Neural cell (in vitro differentiated cells): ENCODE results near the gene EZR.

Experiments used
- EP300 ChIP-seq: fragments of 450-650 bp; conservative IDR thresholded peaks from 2 replicates; pipeline ENCODE4 v1.6.1; 2014; ENCODE audit warnings: antibody characterized with exemption, mild to moderate bottlenecking, moderate library complexity; ENCODE audit not compliant: poor library complexity, severe bottlenecking
- EZH2 ChIP-seq: fragments of 200-600, 300-800 bp; shearing (Covaris generic), sonication (generic); IDR thresholded peaks from 2 replicates; pipeline ENCODE4 v1.6.1; 2014; ENCODE audit warnings: antibody characterized with exemption, low read length, borderline replicate concordance, mild to moderate bottlenecking; ENCODE audit not compliant: insufficient read depth, poor library complexity, severe bottlenecking
- MXI1 ChIP-seq: fragments of 450-650 bp; conservative IDR thresholded peaks from 2 replicates; pipeline ENCODE4 v1.6.1; 2014; ENCODE audit warnings: antibody characterized with exemption, mild to moderate bottlenecking; ENCODE audit not compliant: poor library complexity, severe bottlenecking
- POLR2AphosphoS5 ChIP-seq: IDR thresholded peaks from 2 replicates; pipeline ENCODE4 v1.6.1; 2012
- RAD21 ChIP-seq: fragments of 450-650 bp; conservative IDR thresholded peaks from 2 replicates; pipeline ENCODE4 v1.6.1; 2014; ENCODE audit warnings: antibody characterized with exemption, mild to moderate bottlenecking, moderate library complexity
- SMC3 ChIP-seq: fragments of 450-650 bp; conservative IDR thresholded peaks from 2 replicates; pipeline ENCODE4 v1.6.1; 2014; ENCODE audit warnings: antibody characterized with exemption, mild to moderate bottlenecking, moderate library complexity; ENCODE audit not compliant: poor library complexity
- TAF1 ChIP-seq: IDR thresholded peaks from 2 replicates; pipeline ENCODE4 v1.6.1; 2012; ENCODE audit warnings: low read depth
- TF ChIP-seq, protein P1 (sequence below): fragments of 450-650 bp; IDR thresholded peaks from 2 replicates; pipeline ENCODE4 v1.5.1; 2014; ENCODE audit warnings: antibody characterized with exemption, mild to moderate bottlenecking, moderate library complexity; ENCODE audit not compliant: poor library complexity, severe bottlenecking
- TF ChIP-seq, protein P2 (sequence below): IDR thresholded peaks from 2 replicates; pipeline ENCODE4 v1.6.1; 2012; ENCODE audit warnings: borderline replicate concordance

DNA sequence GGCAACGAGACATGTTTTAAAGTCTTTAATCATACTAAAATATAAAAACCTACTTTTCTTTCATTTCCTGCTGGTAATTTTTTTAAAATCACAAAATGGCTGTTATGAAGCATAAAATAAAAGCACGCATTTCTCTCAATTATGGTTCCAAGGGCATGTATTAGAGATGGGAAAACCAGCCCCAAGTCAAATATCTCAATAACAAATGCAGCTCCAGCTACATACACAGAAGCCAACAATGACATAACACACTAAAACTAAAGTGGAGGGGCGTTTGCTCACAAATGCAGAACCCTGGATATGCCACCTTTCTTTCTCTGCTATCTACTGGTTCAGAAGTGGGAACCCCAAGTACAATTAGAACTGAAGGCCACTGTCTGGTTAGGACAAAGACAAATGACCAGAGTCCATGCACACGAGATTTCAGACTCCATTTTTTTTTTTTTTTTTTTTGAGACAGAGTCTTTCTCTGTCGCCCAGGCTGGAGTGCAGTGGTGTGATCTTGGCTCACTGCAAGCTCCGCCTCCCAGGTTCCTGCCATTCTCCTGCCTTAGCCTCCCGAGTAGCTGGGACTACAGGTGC lies 27.8 kb downstream of the EZR start:
- TF ChIP-seq, protein P1, sequence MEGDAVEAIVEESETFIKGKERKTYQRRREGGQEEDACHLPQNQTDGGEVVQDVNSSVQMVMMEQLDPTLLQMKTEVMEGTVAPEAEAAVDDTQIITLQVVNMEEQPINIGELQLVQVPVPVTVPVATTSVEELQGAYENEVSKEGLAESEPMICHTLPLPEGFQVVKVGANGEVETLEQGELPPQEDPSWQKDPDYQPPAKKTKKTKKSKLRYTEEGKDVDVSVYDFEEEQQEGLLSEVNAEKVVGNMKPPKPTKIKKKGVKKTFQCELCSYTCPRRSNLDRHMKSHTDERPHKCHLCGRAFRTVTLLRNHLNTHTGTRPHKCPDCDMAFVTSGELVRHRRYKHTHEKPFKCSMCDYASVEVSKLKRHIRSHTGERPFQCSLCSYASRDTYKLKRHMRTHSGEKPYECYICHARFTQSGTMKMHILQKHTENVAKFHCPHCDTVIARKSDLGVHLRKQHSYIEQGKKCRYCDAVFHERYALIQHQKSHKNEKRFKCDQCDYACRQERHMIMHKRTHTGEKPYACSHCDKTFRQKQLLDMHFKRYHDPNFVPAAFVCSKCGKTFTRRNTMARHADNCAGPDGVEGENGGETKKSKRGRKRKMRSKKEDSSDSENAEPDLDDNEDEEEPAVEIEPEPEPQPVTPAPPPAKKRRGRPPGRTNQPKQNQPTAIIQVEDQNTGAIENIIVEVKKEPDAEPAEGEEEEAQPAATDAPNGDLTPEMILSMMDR: no peak
- TF ChIP-seq, protein P2, sequence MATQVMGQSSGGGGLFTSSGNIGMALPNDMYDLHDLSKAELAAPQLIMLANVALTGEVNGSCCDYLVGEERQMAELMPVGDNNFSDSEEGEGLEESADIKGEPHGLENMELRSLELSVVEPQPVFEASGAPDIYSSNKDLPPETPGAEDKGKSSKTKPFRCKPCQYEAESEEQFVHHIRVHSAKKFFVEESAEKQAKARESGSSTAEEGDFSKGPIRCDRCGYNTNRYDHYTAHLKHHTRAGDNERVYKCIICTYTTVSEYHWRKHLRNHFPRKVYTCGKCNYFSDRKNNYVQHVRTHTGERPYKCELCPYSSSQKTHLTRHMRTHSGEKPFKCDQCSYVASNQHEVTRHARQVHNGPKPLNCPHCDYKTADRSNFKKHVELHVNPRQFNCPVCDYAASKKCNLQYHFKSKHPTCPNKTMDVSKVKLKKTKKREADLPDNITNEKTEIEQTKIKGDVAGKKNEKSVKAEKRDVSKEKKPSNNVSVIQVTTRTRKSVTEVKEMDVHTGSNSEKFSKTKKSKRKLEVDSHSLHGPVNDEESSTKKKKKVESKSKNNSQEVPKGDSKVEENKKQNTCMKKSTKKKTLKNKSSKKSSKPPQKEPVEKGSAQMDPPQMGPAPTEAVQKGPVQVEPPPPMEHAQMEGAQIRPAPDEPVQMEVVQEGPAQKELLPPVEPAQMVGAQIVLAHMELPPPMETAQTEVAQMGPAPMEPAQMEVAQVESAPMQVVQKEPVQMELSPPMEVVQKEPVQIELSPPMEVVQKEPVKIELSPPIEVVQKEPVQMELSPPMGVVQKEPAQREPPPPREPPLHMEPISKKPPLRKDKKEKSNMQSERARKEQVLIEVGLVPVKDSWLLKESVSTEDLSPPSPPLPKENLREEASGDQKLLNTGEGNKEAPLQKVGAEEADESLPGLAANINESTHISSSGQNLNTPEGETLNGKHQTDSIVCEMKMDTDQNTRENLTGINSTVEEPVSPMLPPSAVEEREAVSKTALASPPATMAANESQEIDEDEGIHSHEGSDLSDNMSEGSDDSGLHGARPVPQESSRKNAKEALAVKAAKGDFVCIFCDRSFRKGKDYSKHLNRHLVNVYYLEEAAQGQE: no peak
- TF ChIP-seq TAF1 (no peak), EP300 (no peak), EZH2 (no peak), RAD21 (no peak), MXI1 (no peak), POLR2AphosphoS5 (no peak), SMC3 (no peak)
